Neutrophil (primary cell): Measurements from ENCODE around the gene NSD1.

Experiments used
- H3K27ac ChIP-seq: fragments of 200-600 bp; sonication (generic); 2 replicates; pipeline ENCODE4 v1.5.1; 2016; ENCODE audit warnings: mild to moderate bottlenecking, moderate library complexity
- H3K27me3 ChIP-seq: fragments of 200-600 bp; sonication (generic); 2 replicates; pipeline ENCODE4 v1.6.0; 2016; ENCODE audit warnings: mild to moderate bottlenecking
- H3K36me3 ChIP-seq: fragments of 200-600 bp; sonication (generic); 2 replicates; pipeline ENCODE4 v1.5.1; 2017
- H3K4me1 ChIP-seq, 2 experiments: fragments of 200-600 bp in 1 of 2; sonication (generic) in 1 of 2; 1 replicate in 1 of 2; 2 replicates in 1 of 2; pipeline versions ENCODE4 v1.5.1 to v1.6.1; 2013 to 2016; ENCODE audit warnings: low read depth in 1 of 2, low read length in 1 of 2, mild to moderate bottlenecking in 1 of 2, moderate library complexity in 1 of 2; ENCODE audit not compliant: control insufficient read depth in 1 of 2, insufficient read depth in 1 of 2
- H3K4me3 ChIP-seq, 2 experiments: fragments of 200-600 bp in 1 of 2; sonication (generic) in 1 of 2; 1 replicate in 1 of 2; 2 replicates in 1 of 2; pipeline ENCODE4 v1.5.1; 2013 to 2016; ENCODE audit warnings: low read depth in 1 of 2, low read length in 1 of 2, mild to moderate bottlenecking in 1 of 2, moderate library complexity in 1 of 2
- H3K9me3 ChIP-seq: fragments of 200-600 bp; sonication (generic); 2 replicates; pipeline ENCODE4 v1.5.1; 2016
- TF ChIP-seq, protein P1 (sequence below): fragments of 200-600 bp; sonication (generic); IDR thresholded peaks from 2 replicates; pipeline ENCODE4 v1.5.1; 2016; ENCODE audit warnings: antibody characterized with exemption

NSD1 gene

DNA sequence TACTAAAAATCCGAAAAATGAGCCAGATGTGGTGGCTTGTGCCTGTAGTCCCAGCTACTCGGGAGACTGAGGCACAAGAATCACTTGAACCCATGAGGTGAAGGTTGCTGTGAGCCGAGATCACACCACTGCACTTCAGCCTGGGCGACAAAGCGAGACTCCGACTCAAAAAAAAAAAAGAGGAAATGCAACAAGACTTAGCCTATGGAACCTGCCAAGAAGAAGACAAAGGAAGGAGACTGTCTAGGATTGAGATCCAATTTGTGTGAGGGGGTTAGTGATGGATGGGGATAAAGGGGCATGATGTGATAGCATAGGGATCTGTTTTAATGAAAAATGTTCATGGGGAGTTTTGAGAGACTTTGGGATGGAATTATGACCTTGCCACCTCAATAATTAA, 97.1 kb downstream of the NSD1 start:
- H3K27ac ChIP-seq: no peak overlapping the region
- no peaks in the 10 kb centered on the region for H3K4me1 ChIP-seq
- peaks cover 4% of the 10 kb centered on the region for H3K36me3 ChIP-seq
- no peaks in the 10 kb centered on the region for H3K27me3 ChIP-seq
- no peaks in the 10 kb centered on the region for H3K9me3 ChIP-seq
- TF ChIP-seq, protein P1, sequence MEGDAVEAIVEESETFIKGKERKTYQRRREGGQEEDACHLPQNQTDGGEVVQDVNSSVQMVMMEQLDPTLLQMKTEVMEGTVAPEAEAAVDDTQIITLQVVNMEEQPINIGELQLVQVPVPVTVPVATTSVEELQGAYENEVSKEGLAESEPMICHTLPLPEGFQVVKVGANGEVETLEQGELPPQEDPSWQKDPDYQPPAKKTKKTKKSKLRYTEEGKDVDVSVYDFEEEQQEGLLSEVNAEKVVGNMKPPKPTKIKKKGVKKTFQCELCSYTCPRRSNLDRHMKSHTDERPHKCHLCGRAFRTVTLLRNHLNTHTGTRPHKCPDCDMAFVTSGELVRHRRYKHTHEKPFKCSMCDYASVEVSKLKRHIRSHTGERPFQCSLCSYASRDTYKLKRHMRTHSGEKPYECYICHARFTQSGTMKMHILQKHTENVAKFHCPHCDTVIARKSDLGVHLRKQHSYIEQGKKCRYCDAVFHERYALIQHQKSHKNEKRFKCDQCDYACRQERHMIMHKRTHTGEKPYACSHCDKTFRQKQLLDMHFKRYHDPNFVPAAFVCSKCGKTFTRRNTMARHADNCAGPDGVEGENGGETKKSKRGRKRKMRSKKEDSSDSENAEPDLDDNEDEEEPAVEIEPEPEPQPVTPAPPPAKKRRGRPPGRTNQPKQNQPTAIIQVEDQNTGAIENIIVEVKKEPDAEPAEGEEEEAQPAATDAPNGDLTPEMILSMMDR: no peak
- H3K4me3 ChIP-seq: no peak overlapping the region

DNA sequence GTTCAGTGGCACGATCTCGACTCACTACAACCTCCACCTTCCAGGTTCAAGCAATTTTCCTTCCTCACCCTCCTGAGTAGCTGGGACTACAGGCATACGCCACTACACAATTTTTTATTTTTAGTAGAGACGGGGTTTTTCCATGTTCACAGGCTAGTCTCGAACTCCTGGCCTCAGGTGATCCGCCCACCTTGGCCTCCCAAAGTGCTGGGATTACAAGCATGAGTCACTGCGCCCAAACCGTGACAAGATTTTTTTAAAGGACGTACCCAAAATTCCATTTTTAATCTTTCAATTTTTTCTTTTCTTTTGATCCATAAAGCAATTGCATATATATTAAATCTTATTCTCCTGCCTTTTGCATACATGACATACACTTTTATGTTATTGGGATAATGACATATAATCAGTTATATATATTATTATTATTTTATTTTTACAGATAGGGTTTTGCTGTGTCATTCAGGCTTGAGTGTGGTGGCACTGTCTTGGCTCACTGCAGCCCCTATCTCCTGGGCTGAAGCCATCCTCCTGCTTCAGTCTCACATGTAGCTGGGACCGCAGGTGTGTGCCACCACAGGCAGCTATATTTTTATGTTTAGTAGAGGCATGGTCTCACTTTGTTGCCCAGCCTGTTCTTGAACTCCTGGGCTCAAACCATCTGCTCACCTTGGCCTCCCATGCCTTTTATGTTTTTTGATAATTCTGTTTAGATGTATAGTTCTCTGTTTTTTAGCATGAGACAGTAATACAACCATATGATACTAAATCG, 98.1 kb downstream of the NSD1 start:
- Histone ChIP-seq H3K27ac (no peak overlapping the region), H3K36me3 (peaks cover 15% of the 10 kb centered on the region), H3K9me3 (no peaks in the 10 kb centered on the region), H3K4me3 (no peak overlapping the region), H3K27me3 (no peaks in the 10 kb centered on the region), H3K4me1 (no peaks in the 10 kb centered on the region)
- TF ChIP-seq, protein P1: no peak

DNA sequence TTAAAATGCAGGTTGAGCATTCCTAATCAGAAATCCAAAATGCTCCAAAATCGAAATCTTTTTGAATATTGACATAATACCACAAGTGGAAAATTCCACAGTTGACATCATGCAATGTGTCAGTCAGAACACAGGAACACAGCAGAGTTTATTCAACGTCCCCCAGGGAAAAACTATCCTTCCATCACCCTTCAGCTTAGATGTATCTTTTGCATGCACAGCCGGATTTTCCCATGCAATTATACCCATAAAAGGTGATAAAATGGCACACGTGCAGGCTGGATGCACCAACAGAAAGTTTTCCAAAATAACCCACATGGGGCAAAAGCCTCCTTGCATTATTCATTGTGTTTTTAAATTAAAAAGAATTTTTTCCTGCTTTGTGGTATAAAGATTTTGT, 98.8 kb downstream of the NSD1 start:
- Histone ChIP-seq H3K4me1 (no peaks in the 10 kb centered on the region), H3K4me3 (no peak overlapping the region), H3K27me3 (no peaks in the 10 kb centered on the region), H3K9me3 (no peaks in the 10 kb centered on the region), H3K36me3 (peaks cover 18% of the 10 kb centered on the region), H3K27ac (no peak overlapping the region)
- TF ChIP-seq, protein P1: no peak

DNA sequence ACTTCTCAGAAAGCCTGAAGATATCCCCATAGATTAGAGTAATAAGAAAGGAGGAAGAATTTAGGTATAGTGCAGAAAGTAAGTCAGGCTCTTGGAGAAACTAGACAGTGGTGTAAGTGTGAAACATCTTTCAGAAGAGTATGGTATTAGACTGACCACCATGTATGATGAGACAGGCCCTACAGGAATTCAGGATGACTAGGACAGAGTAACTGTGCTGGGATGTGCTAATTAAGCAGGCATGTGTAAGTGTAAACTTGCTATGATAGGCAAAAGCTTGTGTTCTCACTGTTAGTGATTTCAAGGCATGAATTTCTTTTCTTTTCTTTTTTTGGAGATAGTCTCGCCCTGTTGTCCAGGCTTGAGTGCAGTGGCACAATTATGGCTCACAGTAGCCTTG, 99.2 kb downstream of the NSD1 start:
- Histone ChIP-seq H3K27ac (no peak overlapping the region), H3K36me3 (peaks cover 21% of the 10 kb centered on the region), H3K4me1 (no peaks in the 10 kb centered on the region), H3K4me3 (no peak overlapping the region), H3K27me3 (no peaks in the 10 kb centered on the region), H3K9me3 (no peaks in the 10 kb centered on the region)
- TF ChIP-seq, protein P1: no peak

- Histone ChIP-seq H3K27ac (no peak overlapping the region), H3K4me1 (no peaks in the 10 kb centered on the region), H3K27me3 (no peaks in the 10 kb centered on the region), H3K36me3 (peaks cover 25% of the 10 kb centered on the region), H3K9me3 (no peaks in the 10 kb centered on the region), H3K4me3 (no peak overlapping the region)
- TF ChIP-seq, protein P1: no peak
Observed at GRCh38 chr5:177233206-177233605, 99.6 kb downstream of the NSD1 start.
